Measurements from ENCODE around the gene UBE3C.

The UBE3C gene

GRCh38 chr7:157141525-157142060 lies 2.9 kb downstream of the UBE3C start:
- DNase-seq (ENCODE audit: low read depth): no peak
- no peak overlapping the region for H3K4me3 ChIP-seq (ENCODE audit: low read depth, low read length)
- no peak for TF ChIP-seq CTCF (IDR thresholded peaks at IDR 0.05; ENCODE audit: low read depth, low read length, missing control alignments)

GRCh38 chr7:157143788-157144187 lies 5.1 kb downstream of the UBE3C start:
- TF ChIP-seq CTCF (IDR thresholded peaks at IDR 0.05; ENCODE audit: low read depth, low read length, missing control alignments): no peak
- no peak for DNase-seq (ENCODE audit: low read depth)
- no peak overlapping the region for H3K4me3 ChIP-seq (ENCODE audit: low read depth, low read length)

GRCh38 chr7:157149317-157149716 lies 10.6 kb downstream of the UBE3C start:
- no peak overlapping the region for H3K4me3 ChIP-seq (ENCODE audit: low read depth, low read length)
- no peak for DNase-seq (ENCODE audit: low read depth)
- no peak for TF ChIP-seq CTCF (IDR thresholded peaks at IDR 0.05; ENCODE audit: low read depth, low read length, missing control alignments)

GRCh38 chr7:157150882-157151281 lies 12.2 kb downstream of the UBE3C start:
- no peak for TF ChIP-seq CTCF (IDR thresholded peaks at IDR 0.05; ENCODE audit: low read depth, low read length, missing control alignments)
- no peak overlapping the region for H3K4me3 ChIP-seq (ENCODE audit: low read depth, low read length)
- no peak for DNase-seq (ENCODE audit: low read depth)

GRCh38 chr7:157151626-157152339 lies 13.1 kb downstream of the UBE3C start:
- DNase-seq (ENCODE audit: low read depth): no peak
- TF ChIP-seq CTCF (IDR thresholded peaks at IDR 0.05; ENCODE audit: low read depth, low read length, missing control alignments): no peak

GRCh38 chr7:157152391-157152937 lies 13.7 kb downstream of the UBE3C start:
- TF ChIP-seq CTCF (IDR thresholded peaks at IDR 0.05; ENCODE audit: low read depth, low read length, missing control alignments): no peak
- H3K4me3 ChIP-seq (ENCODE audit: low read depth, low read length): no peak overlapping the region
- DNase-seq (ENCODE audit: low read depth): no peak

More at GRCh38 chr7:157151626-157152339, 13.1 kb downstream of the UBE3C start:
- no peak overlapping the region for H3K4me3 ChIP-seq (ENCODE audit: low read depth, low read length)
